AG20443 (cell line): ENCODE data around the gene DKK3.

Experiments
- DNase-seq: peaks from one replicate; pipeline ENCODE4 v3.0.0; 2012; ENCODE audit warnings: low spot score, mixed read lengths

Gene DKK3

GRCh38 chr11:12029738-12030363 is 21.4 kb upstream of the DKK3 start:
- peak; percentile 43 for DNase-seq

- DNase-seq, result no peak
Observed at GRCh38 chr11:12029119-12029518, 20.7 kb upstream of the DKK3 start.

- no peak for DNase-seq
Observed at GRCh38 chr11:12028303-12028702, 19.9 kb upstream of the DKK3 start.

GRCh38 chr11:12026331-12027211 is 18.1 kb upstream of the DKK3 start:
- no peak for DNase-seq

- DNase-seq, result no peak
Observed at GRCh38 chr11:12024254-12024926, 16.0 kb upstream of the DKK3 start.

- DNase-seq, result no peak
Observed at GRCh38 chr11:12023015-12023414, 14.6 kb upstream of the DKK3 start.

GRCh38 chr11:12020546-12020945 is 12.1 kb upstream of the DKK3 start:
- DNase-seq, result no peak

GRCh38 chr11:12019866-12020416 is 11.5 kb upstream of the DKK3 start:
- no peak for DNase-seq

- DNase-seq, result peak; percentile 52
Observed at GRCh38 chr11:12019337-12019736, 10.9 kb upstream of the DKK3 start.

GRCh38 chr11:12017865-12018453 is 9.5 kb upstream of the DKK3 start:
- DNase-seq, result no peak

GRCh38 chr11:12017243-12017678 is 8.8 kb upstream of the DKK3 start:
- peak; percentile 77 for DNase-seq

- no peak for DNase-seq
Observed at GRCh38 chr11:12016246-12016645, 7.8 kb upstream of the DKK3 start.

GRCh38 chr11:12015486-12015885 is 7.1 kb upstream of the DKK3 start:
- no peak for DNase-seq

- DNase-seq, result no peak
Observed at GRCh38 chr11:12013781-12014180, 5.4 kb upstream of the DKK3 start.

- DNase-seq, result no peak
Observed at GRCh38 chr11:12009617-12010321, 1.3 kb upstream of the DKK3 start.

GRCh38 chr11:12008790-12009616 is 577 bp upstream of the DKK3 start:
- DNase-seq, result peak; percentile 86

GRCh38 chr11:12007230-12007593 is 1.2 kb downstream of the DKK3 start:
- DNase-seq, result no peak

GRCh38 chr11:12006552-12007229 is 1.7 kb downstream of the DKK3 start:
- no peak for DNase-seq

- DNase-seq, result peak; percentile 34
Observed at GRCh38 chr11:12005476-12005875, 3.0 kb downstream of the DKK3 start.

- DNase-seq, result no peak
Observed at GRCh38 chr11:12005061-12005460, 3.4 kb downstream of the DKK3 start.
